ENCODE measurements around the gene RPP40.

The RPP40 gene

DNA sequence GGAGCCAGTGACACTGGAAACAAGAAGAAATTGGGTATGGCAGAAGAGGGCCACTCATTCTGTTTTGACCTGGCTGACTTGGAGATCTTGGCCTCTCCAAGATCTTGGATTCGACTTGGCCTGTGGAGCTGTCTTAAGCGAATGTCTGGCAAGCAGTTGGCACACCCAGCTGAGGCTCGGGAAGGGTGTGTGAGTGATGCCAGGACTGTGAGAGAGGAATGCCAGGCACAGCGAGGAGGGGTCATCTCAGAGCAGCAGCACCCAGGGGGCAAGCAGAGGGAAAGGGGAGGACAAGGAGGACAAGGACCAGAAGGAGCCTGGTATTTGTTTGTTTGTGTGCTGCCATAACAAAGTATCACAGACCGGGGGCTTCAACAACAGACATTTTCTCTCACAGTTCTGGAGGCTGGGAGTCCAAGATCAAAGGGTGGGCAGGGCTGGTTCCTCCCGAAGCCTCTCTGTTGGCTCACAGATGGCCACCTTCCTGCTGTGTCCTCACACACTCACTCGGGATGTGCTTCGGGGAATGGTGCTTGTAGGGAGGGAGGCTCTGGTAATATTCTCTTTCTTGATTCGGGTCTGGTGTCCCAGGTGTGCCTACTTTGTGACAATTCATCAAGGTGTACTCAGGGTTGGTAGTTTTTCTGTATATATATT lies 33.0 kb downstream of the RPP40 start:
- no peak for DNase-seq (ENCODE audit: low read depth in 2 of 2)

DNA sequence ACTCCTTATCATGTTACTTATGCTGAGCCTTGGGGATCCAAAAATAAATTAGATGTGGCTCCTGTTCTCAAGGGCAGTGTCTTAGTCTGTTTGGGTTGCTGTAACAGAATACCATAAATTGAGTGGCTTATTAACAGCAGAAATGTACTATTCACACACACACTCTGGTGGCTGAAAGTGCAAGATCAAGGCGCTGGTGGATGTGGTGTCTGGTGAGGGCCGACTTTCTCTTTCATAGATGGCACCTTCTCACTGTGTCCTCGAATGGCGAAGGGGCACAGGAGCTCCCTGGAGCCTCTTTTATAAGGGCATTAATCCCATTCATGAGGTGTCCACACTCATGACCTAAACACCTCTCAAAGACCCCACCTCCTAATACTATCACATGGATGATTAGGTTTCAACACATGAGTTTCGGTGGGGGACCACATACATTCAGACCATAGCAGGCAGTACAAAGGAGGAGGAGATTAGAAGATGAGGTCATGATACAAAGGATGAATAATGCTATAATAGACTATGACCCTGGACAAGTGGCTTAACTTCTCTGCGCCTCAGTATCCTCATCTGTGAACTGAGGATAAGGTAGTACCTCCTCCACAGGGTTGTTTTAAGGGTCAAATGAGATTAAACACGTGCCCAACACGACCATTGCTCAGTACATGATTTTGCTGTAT lies 34.1 kb downstream of the RPP40 start:
- DNase-seq (ENCODE audit: low read depth in 2 of 2): no peak

DNA sequence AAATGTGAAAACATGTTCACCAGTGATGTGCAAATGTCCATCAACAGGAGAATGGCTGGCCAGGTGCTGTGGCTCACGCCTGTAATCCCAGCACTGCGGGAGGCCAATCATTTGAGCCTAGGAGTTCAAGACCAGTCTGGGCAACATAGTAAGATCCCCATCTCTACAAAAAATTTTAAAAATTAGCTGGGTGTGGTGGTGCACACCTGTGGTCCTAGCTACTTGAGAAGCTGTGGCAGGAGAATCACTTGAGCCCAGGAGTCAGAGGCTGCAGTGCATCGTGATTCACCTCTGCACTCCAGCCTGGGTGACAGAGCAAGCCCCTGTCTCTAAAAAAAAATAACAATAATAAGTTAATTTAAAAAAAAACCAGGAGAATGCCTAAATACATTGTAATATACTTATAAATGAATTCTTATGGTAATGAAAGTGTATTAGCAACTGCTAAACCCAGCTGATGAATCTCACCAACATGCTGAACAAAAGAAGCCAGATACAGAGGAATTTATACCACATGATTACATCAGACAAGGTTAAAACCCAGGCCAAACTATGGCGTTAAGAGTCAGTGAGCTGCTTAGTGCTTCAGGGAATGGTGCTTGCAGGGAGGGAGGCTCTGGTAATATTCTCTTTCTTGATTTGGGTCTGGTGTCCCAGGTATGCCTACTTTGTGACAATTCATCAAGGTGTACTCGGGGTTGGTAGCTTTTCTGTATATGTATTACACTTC lies 36.4 kb downstream of the RPP40 start:
- no peak for DNase-seq (ENCODE audit: low read depth in 2 of 2)

DNA sequence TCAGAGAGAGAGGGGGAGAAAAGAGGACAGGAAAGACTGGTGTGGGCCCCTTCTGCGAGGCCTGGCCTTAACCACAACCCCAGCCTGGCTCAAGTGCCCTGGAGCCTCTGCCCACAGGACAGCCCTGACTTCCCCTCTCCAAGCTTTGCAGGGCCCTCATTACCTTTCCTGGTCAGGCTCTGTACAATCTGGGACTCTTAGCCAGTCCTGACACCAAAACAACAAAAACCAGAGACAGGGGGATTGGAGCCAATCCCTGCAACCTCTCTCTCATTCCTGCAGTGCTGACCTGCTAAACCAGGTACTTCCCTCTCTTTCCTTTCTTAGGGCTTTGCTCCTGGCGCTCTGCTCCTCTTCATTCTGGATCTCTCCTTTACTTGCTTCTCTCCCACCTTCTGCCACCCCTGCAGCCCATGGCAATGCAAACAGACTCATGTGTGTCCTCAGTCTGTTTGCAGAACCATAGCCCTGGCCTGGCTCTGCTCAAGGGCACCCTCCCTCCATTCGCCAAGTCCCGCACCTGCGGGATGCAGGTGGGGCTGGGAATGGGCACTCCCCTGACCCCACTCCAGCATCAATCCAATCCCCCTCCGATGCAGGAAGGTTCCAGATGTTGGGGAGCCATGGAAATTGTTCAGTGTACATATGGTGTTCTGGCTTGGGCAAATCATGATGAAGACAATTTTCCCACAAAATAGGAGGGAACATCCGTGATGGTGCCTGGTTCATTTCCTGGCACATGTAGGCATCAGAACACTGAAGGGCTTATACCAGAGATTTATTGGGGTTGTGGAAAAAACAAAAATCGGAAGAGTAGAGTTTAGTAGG lies 38.1 kb downstream of the RPP40 start:
- no peak for DNase-seq (ENCODE audit: low read depth in 2 of 2)

DNA sequence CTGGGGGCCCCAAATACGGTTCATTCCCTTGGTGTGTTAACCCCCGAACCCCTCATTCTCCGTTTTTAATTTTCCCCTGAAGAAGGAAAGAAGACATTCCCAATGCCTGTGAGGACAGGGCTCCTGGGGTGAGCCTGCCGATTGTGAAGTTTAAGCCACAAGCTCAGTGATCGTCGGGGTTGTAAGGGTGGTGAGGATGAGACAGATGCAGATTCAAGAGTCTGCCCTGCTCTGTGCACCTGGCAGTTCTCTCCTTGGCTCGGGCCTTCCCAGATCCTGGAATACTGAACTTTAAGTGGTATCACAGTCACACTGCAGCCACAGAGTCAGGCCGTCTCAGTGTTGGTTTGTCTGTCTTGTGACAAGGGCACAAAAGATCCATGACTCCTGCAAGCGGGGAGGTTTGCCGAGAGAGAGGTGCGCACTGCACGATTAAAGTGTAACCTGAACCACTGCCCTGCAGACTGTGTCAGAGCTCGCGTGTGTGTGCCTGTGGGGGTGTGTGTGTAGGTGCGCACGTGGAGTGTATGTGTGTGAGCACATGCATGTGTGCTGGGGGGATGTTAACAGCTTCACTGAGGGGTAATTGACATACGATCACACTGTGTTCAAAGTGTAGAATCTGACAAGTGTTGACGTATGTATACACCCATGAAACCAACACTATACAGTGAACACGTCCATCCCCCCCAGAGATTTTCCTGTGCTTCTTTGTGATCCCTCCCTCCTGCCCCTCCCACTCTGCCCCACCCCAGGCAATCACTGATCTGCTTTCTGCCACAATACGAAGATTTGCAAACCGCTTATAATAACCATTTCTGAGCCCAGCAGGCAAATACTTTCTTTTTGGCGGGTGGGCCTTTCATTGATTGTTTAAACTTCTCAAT lies 38.9 kb downstream of the RPP40 start:
- no peak for DNase-seq (ENCODE audit: low read depth in 2 of 2)

DNA sequence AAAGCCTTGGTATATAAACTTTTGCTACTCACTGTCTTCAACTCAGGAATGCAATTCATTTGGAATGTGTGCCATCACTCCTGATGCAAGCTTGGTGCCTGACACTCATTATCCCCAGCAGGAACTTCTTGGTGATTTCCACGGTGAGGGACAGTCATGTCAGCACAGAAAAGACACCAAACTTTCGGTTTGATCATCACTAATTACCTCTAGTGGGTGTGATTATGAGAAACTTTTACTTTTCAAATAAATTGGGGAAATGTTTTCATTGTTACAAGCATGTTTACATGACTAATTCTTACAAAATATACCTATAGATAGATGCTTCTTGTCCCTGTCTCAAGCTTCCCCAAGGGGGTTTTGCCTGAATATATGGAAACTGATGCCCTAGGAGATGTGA lies 40.9 kb downstream of the RPP40 start:
- no peak for DNase-seq (ENCODE audit: low read depth in 2 of 2)

DNA sequence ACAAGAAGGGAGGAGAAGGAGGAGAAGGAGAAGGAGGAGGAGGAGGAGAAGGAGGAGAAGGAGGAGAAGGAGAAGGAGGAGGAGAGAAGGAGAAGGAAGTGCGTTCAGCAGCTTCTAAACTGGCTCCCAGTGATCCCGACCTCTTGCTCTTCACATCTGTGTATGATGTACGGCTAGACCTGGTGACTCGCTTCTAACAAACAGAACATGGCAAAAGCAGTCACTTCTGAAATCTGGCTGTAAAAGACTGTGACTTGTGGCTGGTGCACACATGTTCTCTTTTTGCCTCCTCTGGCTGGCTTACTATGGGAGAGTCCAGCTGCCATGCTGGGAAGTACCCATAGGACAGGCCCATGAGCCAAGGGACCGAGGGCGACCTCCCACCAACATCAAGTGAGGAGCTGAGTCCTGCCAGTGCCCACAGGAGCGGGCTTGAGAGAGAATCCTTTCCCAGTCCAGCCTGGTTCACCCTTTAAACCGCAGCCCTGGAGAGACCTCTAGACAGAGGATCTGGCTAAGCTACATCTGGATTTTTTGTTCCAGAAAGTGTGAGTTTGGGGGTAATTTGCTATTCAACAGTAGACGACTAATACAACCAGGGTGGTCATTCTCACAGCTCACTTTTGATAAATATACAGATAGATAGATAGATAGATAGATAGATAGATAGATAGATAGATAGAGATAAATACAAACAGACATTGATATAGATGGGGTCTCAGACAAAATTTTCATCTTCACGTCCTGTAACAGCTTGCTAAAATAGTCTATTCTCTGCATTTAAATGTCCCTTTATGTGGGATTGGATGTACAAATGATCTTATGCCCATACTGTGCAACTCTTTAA lies 42.3 kb downstream of the RPP40 start:
- no peak for DNase-seq (ENCODE audit: low read depth in 2 of 2)

DNA sequence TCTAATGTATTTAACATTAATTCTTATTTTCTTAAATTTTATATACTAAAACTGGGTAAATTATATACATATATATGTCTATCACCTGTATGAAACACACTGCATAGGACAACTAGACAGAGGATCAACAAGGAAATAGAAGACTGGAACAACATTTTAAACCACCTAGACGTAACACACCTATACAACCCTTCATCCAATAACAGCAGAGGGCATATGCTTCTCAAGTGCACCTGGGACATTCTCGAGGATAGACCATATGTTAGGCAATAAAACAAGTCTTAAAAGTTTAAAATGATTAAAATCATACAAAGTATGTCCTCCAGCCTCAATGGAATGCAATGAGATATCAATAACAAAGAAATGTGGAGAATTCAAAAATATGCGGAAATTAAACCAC lies 45.2 kb downstream of the RPP40 start:
- DNase-seq (ENCODE audit: low read depth in 2 of 2): no peak

DNA sequence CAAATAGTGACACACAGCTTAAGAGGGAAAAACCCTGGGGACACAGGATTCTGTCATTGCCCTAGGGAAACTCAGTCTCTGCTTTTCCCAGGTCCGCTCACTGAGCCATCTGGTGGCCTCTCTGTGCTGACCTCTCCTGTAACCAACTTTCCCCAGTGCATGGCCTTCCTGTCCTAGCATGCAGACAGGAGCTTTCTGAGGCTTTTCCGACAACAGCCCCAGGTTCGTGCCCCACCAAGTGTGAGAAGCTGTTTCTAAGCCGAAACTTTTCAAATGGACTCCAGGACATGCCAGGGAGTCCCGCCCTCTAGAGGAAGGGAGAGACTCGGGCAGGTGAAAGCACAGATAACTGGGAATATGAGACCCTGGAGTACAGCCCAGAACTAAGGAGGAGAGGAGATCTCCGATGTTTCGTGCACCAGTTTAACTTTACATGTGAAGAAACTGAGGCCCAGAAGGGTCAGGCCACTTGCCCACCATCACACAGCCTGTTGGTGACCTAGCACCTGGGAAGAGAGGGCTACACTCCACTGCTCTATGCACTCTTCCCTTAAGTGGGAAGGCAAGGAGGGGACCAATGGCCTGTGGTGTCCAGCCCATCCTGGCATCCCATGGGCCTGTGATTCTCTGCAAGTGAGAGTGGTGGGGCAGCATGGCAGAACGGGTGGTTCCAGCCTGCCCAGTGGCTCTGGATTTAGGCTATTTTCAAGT lies 46.2 kb downstream of the RPP40 start:
- DNase-seq (ENCODE audit: low read depth in 2 of 2): no peak

DNA sequence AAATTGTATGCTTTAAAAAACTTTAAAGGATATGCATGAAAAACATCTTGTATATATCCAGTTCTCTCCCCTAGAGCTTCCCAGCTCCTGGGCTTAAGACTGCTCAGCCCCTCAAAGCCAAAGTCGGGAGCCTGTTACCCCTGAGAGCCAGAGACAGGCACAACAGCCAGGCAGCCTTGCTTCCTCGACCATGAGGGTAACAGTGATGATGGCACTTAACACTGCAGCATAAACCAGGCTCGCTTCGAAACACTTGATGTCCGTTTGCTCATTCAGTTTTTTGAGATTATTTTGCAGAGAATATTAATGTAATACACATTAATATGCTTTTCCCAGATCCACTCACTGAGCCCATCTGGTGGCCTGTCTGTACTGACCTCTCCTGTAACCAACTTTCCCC lies 47.2 kb downstream of the RPP40 start:
- no peak for DNase-seq (ENCODE audit: low read depth in 2 of 2)

DNA sequence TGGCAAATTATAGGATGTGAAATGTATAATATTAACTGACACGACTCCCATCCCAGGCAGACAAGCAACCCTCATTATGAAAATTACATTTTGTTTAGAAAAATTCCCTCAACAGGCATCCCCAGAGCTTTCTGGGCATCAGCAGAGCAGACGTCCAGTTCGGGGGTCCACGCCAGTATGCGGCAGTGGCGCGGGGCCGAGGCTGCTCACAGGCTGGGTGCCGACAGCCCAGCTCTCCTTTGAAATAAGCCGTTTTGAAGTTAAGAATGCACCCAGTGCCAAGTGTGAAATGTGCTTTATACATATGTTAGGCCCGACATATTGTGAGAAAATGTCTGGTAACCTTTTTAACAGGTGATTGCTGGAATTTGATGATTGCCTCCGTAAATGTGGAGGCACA lies 50.4 kb downstream of the RPP40 start:
- no peak for DNase-seq (ENCODE audit: low read depth in 2 of 2)

DNA sequence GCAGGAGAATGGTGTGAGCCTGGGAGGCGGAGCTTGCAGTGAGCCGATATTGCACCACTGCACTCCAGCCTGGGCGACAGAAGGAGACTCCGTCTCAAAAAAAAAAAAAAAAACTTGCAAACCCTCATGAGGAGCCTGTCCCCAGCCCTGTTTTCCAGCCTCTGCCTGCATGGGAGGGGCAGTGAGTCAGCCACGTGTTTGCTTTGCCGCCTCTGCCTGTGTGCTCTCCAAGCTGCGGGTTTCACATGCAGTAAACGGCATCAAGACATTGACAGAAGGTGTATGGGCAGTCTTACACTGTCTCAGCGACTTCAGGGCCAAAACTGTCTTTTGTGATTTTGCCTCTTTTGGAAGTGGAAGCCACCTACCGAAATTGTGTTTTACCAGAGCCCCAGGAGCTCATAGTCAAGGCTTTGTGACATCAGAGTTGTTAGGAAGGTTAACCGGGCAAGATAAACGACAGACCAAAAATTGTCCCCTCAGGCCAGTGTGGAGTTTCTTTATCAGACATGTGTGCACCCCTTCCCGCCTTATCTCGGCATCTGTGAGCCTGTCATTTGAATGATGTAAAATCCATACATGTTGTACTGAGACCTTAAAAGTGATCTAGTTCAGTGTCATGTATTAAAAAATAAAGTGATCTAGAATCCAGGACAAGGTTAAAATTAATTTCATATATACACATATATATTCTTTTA lies 52.9 kb downstream of the RPP40 start:
- DNase-seq (ENCODE audit: low read depth in 2 of 2): no peak

DNA sequence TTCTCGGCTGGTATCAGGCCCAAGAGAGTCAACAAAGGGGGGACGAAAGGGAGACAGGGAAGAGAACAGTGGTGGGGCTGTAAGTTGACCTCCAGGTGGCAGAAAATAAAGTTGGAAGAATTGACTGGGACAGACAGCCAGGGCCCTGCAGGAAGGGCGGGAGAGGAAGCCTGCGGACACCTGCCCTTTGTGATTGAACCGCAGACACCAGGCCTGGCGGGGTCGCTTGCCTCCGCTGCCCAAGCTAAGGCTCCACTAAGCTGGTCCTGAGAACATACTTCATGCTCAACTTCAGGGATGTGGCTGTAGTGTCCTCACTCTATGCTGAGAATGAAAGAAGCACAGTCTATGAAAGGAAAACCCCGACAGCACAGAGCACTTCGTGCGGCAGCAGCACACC lies 53.8 kb downstream of the RPP40 start:
- no peak for DNase-seq (ENCODE audit: low read depth in 2 of 2)

DNA sequence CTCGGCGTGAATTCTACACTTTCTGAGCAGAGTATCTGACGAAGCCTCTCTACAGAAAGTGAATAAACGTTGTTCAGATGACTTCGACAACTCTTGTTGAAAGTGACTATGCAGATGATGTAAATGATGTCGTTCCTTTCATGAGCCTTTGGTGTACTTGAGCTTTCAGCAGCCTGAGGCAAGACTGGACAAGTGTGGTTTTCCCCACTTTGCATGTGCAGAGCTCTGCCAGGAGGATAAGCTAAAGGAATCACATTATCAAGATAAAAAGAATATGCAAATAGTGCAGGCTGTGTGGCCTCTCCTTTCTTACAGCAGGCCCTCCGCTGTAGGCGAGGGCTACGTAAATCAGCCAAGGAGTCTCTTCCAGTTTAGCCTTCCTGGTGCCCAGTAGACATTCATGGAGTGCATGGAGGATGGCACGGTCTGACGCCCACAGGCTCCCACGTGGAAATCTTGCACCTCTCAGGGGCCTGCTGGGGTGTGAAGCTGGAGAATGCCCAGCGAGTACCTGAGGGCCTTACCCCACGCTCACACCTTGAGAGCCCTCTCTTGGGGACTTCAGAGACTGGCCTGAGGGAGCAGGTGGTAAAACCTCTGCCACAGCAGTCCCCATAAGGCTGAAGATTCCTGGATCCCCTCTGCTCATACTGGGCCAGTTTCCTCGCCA lies 54.9 kb downstream of the RPP40 start:
- DNase-seq (ENCODE audit: low read depth in 2 of 2): no peak

DNA sequence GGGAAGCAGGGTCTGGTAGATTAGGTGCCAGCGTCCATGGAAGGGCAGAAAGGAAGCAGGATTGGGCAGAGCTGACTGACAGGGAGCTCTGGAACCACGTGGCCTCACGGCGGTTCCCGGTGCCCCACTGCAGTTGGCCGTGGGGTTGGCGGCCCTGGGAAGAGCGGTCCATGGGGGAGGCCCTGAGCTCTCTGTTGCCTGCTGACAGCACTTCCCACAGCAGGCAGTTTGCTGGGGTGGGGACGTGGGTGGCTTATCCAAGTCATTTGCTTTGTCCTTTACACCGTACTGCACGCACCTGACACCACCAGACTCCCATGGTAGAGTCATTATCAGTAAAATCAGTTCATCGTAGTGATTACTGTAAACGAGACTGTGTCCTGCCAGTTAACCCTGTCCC lies 56.1 kb downstream of the RPP40 start:
- DNase-seq (ENCODE audit: low read depth in 2 of 2): no peak

DNA sequence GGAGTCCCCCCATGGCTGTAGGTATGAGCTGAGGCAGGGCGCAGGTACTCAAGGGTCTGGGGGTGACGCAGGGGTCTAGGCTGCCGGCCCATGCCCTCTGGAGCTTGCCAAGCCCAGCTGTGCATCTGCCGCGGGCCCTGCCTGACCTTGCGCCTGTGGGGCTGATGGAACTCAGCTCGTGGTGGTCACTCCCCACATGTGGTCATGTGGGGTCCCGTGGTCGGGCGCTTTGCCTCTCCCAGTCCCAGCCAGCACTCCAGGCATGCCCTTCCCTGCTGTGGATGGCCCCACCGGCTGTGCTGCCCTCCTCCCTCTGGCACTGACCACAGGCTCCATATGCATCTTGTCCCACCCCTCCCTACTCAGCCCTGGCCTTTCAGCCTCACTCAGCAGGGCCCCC lies 57.3 kb downstream of the RPP40 start:
- no peak for DNase-seq (ENCODE audit: low read depth in 2 of 2)
